HG02588 (cell line): ENCODE results near the gene SGPL1.

Experiments
- ATAC-seq: cut with Tn5 transposase; IDR thresholded peaks from one replicate; pipeline ENCODE4 v1.9.1; 2021; ENCODE audit warnings: mild to moderate bottlenecking, moderate library complexity; ENCODE audit not compliant: unreplicated experiment

Gene SGPL1

DNA sequence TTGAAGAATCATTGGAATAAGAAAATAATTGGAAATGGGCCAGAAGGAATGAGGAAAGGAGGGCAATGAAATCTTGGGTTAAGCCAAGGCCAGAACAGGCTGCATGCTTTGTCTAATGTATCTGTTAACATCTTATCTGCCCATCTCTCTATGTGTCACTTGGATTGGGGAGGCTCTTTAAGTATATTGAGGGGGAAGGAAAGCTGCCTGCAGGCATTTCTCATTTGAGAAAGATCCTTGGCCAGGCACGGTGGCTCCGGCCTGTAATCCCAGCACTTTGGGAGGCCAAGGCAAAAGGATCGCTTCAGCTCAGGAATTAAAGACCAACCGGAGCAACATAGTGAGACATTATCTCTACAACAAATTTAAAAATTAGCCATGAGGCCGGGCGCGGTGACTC lies 58.3 kb downstream of the SGPL1 start:
- no peak for ATAC-seq

DNA sequence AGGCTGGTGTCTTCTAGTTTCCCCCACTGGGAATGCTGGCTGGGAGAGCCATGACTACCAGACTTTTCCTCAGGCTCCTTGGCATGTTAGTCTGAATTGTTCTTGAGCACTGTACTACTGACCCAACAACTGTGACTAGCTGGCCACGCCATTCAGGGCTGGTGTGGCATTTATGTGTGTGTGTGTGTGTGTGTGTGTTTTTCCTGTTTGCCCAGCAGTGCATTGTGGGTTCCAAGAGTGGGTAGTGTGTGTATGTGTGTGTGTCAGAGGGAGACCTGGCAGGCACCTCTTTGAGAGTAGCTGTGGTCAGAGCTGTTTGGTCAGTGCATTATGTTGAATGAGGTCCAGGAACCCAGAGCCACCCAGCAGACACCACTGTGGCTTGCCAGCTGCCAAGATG lies 63.5 kb downstream of the SGPL1 start:
- ATAC-seq, result no peak

- ATAC-seq, result peak; percentile 81
These were observed 64.4 kb downstream of the SGPL1 start for GRCh38 chr10:70880077-70880534.

GRCh38 chr10:70884741-70885140 lies 69.0 kb downstream of the SGPL1 start:
- ATAC-seq, result no peak

DNA sequence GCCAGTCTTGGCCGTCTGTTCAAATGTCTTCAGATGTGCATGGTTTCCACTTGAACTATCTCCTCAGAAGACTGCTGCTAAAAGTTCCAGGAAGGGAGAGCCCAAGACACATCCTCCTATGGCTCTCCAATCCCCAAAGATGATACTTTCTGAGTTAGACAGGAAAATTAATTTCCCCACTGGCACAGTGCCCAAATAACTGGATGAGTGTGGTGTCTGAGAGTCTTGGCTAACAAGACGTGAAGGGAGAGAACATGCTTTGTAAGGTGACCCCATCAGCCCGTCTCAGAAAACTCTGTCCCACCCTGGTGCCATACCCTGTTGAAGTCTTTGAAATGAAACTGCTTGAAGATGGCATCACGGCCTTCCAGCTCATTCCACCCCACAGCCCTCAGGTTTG lies 69.7 kb downstream of the SGPL1 start:
- ATAC-seq, result no peak

GRCh38 chr10:70885931-70886903 lies 70.5 kb downstream of the SGPL1 start:
- no peak for ATAC-seq

- no peak for ATAC-seq
These were observed 71.3 kb downstream of the SGPL1 start for GRCh38 chr10:70886921-70887665.

DNA sequence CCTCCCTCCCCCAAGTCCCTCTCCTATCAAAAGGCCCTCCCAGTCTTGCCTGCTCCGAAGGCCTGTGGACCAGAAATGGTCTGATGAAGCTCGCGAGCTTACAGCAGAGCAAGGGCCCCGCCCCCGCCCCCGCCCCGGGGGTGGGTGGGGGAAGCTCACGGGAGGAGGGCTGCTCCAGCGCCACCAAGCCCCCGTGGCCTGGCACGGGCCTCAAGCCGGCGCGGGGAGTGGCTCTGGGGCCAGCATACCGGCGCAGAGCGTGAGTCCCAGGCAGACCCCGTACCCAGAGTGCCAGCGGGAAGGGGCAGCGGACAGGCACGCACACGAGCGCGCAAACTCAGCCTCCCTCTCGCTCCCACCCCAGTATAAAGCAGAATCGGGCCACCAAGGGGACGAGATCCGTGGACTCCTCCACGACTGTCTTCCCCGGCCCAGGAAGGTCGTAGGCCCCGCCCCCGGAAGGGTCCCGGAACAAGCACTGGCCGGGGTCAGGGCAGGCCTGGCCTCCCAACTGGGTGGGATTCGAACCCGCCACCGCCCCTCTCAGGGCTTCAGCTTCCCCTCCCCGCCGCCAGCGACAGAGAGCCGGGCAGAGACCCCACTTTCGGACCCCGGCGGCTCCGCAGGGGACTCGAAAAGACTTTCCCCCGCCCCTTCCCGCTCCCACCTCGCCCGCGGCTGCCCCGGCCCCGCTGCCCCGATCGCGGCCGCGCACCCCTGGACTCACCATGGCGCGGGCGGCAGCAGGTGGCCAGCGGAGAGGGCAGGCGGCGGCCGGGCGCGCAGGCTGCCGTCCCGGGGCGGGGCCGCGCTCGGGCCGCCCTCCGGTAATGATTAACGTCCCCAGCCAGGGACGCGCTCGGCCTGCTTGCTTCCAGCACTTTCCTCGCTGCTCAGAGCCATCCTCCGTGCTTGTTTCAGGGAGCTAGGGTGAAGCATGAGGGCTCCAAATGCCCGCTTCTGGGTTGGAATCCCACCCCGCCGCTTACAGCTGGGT lies 72.4 kb downstream of the SGPL1 start, which contains the start of gene PCBD1:
Gene PCBD1 (minus strand): TSS at position 762 of the 997 bp plus-strand sequence. CDS start 32 bp downstream, at position 730.
- peak; percentile 71 for ATAC-seq

DNA sequence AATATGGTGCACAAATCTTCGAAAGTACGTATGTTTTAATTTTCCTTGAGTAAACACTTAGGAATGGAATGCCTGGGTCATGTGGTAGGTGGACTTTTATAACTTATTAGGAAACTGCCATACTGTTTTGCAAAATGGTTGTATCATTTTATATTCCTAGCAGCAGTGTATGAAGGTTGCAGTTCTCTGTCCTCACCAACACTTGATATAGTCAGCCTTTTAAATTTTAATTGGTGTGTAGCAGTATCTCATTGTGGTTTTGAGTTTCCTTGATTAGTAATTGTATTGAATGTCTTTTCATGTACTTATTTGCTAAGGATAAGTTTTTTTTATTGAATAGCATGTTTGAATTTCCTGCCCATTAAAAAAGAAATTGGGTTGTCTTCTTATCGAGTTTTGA lies 73.5 kb downstream of the SGPL1 start:
- no peak for ATAC-seq

DNA sequence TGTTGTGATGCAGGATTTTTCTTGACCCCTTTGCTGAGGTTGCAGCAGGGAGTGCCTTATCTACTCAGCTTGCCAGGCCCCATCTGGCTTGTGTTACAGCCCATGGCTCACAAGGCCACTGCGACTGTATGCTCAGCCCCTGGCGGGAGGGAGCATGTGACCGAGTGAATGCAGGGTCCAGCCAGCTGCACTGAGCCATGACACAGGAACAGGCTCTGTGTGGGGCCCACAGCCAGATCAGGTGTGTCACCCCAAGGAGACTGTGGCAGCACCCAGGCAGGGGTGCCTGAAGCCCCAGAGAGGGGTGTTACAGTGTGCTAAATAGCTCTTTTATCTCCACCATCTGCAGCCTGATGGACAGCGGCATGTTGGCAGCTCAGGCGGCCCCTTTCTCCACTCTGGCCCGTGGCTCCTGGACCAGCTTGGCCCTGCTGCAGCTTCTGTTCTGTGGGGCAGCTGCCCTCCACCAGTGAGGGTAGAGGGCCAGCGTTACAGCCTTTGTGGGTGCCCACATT lies 75.2 kb downstream of the SGPL1 start:
- ATAC-seq, result no peak

DNA sequence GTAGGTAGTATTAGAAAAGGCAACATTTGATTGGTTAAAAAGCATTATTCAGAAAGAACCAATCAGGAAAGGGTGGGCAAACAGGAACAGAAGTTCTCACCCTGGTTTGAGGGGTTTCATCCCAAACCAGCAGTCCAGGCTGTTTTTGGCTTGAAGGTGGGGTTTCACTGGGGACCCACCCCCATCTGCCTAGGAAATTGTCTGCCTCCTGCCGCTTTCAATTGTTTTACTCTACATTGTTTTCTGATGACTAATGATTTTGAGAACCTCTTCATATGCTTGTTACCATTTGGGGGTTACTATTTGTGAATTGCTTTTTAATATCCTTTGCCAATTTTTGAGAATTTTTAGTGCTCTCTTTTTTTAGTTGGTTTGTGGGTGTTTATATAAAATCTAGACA lies 75.9 kb downstream of the SGPL1 start:
- no peak for ATAC-seq

DNA sequence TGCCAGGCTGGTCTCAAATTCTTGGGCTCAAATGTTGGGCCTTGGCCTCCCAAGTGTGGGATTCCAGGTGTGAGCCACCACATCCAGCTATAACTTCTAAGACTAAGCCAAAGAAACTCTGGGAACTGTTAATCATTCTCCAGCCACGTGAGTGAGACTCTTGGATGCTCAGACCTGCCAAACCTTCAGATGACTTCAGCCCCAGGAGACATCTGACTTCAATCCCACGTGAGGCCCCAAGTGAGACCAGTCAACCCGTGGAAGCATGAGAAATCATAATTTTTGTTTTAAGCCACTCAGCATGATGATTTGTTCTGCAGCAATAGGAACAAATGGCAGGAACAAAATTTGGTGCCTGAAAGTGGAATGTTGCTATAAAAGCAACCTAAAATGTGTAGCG lies 76.9 kb downstream of the SGPL1 start:
- ATAC-seq, result no peak

GRCh38 chr10:70893227-70894006 lies 77.7 kb downstream of the SGPL1 start:
- ATAC-seq, result no peak

- ATAC-seq, result no peak
These were observed 78.7 kb downstream of the SGPL1 start for GRCh38 chr10:70894416-70894815.

DNA sequence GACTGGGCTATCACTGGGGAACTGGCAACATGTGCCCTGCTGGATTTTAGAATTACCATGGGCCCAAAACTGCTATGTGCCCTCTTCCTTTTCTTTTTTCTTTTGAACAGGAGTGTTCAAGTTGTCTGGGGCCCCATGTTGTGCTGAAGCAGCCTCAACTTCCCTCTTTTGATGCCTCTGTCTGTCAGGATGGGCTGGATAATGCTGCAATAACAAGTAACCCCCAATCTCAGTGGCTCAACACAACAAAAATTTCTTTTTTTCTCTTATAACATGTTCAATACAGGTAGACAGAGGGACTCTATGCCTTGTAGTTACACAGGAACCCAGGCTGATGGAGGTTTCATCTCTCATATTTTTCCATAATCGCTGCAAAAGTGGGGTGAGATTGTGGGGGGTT lies 80.8 kb downstream of the SGPL1 start:
- ATAC-seq, result no peak

- ATAC-seq, result no peak
These were observed 82.9 kb downstream of the SGPL1 start for GRCh38 chr10:70898687-70899086.

DNA sequence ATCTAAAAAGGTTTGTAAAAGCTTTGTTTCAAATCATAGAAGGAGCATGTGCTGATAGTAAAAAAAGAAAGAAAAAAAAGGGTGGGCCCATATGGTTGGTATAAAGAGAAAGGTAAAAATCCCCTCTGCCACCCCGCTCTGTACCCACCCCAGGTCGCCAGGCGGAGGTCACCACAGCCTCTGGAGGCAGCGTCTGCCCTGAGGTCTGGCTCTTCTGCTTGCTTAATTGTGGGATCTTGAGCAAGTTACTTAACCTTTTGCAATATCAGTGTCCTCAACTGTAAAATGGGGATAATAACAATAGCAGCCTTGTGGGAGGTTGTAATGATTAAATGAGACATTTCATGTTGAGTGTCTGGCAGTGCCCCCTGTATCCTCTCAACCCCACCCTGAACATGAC lies 83.3 kb downstream of the SGPL1 start:
- no peak for ATAC-seq

DNA sequence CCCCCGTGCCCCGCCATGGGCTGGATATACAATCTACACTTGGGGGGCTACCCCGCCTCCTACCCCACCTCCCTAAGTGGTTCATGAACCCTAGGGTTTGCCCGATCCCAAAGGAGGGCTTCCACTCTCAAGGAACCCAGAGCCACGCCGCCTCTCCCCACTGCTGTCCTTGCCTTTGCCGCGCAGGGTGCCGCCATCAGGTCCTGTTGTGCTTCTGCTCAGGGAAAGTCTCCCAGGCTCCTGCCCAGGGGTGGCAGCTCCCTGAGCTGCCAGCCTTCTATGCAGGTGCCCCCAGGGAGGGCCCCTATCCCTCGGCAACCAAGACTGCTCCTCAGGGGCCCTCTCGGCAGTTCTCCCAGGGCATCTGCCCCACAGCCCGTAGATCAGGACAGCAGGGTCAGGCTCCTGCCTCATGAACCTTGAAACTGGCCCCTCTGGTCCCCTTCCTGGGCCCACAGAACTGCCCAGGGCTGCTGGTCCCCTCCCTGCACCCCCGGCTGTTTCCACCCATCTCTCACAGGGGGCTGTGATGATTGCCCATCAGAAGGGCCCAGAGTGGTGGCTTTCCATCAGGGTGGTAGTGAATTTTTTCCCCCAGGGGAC lies 85.6 kb downstream of the SGPL1 start:
- ATAC-seq, result no peak

- ATAC-seq, result no peak
These were observed 87.0 kb downstream of the SGPL1 start for GRCh38 chr10:70902661-70903261.
